Fibroblast of peridontal ligament (primary cell): ENCODE measurements around the gene MACF1.
A peak's percentile ranks its signal among the peaks of the same experiment; 100 is the strongest.
"Not testable (repeated sequence)": the region's sequence is repeated elsewhere in the genome, so short reads cannot be mapped to it uniquely, and the experiment has no call there.

Experiments
- DNase-seq: peaks from one replicate; pipeline ENCODE4 v3.0.0-alpha.2; 2010; ENCODE audit errors: extremely low read depth

The MACF1 gene, protein sequence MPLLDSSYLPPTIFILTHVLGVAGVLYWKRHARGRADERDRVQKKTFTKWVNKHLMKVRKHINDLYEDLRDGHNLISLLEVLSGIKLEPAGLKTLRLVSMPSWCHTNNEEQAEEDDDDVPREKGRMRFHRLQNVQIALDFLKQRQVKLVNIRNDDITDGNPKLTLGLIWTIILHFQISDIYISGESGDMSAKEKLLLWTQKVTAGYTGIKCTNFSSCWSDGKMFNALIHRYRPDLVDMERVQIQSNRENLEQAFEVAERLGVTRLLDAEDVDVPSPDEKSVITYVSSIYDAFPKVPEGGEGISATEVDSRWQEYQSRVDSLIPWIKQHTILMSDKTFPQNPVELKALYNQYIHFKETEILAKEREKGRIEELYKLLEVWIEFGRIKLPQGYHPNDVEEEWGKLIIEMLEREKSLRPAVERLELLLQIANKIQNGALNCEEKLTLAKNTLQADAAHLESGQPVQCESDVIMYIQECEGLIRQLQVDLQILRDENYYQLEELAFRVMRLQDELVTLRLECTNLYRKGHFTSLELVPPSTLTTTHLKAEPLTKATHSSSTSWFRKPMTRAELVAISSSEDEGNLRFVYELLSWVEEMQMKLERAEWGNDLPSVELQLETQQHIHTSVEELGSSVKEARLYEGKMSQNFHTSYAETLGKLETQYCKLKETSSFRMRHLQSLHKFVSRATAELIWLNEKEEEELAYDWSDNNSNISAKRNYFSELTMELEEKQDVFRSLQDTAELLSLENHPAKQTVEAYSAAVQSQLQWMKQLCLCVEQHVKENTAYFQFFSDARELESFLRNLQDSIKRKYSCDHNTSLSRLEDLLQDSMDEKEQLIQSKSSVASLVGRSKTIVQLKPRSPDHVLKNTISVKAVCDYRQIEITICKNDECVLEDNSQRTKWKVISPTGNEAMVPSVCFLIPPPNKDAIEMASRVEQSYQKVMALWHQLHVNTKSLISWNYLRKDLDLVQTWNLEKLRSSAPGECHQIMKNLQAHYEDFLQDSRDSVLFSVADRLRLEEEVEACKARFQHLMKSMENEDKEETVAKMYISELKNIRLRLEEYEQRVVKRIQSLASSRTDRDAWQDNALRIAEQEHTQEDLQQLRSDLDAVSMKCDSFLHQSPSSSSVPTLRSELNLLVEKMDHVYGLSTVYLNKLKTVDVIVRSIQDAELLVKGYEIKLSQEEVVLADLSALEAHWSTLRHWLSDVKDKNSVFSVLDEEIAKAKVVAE (N-terminal part only)

DNA sequence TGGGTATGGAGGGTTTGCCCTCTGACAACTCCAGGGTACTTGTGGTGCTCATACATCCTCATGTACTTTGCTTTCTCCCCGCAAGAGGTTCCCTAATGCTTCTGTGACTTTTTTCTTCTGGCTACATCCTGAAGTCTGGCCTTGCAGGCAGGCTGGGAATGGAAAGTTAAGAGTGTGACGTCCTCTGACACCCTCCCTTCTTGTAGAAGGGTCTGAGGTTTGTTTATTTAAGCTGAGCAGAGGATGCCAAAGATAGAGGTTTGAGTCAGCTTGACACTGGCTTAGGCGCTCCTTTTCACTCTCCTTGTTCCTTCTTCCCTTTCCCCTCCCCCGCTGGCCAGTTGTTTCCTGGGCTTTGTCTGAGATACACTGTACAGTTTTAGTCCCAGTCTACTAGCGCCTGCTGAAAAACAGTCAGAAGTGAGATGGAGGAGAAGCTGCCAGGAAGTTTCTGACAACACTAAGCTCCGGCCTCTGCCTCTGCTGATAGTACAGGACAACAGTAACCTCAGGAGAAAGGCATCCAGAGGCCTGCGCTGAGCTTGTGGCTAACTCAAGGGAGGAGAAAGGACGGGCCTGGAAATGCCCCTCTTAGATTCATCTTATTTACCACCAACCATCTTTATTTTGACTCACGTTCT is at the start of gene MACF1:
MACF1 (plus strand) TSS at position 255 of the 641 bp plus-strand sequence; CDS start at position 583, 328 bp downstream.
- peak; percentile 94 for DNase-seq

DNA sequence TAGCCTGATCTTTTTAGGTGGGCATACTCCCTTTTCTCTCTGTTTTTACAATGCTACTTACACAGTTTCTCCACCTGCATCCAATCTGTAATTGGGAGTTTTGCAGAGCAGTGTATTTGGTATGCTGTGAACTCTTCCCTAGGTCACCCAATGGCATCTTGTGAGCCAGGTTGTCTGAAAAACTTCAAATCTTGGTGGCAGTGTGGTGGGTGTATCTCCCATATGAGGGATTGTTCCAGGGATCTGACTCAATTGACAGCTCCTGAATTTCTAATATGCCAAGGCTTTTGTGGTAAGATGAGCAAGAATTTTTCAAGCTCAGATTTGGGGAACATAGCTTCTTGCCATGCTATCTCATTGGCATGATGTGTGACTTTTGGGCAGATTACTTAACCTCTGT is 47.2 kb upstream of the MACF1 start:
- no peak for DNase-seq

DNA sequence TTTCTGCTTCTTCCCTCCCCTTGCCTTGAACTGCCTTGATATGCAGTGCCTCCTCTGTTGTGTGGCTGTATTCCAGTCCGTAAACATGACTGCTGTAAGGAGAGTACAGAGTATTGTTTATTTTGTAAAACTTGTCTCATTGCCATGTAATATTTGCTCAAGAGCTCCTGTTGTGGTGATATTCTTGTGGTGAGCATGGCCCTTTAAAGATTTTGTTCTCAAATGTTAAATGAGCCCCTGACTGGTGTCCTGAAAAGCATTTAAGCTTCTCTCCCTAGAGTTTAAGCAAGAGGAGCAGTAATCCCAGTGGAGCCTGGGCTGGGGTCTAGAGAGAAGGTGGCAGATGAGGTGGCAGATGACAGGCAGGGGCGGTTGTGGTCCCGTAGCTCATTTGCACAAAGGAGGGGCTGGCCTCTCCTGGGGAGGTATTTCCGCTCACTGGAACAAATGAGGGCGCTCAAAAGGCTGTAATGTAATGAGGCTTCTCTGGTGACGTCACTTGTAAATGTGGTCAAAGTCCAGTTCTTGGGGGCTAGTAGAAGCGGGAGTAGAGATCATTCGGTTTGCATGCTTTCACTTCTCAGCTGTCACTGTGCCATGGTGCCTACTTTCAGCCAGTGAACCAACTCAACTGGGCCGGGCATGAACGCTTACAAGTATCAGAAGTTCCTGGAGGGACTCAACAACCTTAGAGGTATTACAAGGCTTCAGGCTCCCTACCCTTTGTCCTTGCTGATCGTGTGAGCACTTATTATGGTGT is 46.0 kb upstream of the MACF1 start:
- peak; percentile 72 for DNase-seq

DNA sequence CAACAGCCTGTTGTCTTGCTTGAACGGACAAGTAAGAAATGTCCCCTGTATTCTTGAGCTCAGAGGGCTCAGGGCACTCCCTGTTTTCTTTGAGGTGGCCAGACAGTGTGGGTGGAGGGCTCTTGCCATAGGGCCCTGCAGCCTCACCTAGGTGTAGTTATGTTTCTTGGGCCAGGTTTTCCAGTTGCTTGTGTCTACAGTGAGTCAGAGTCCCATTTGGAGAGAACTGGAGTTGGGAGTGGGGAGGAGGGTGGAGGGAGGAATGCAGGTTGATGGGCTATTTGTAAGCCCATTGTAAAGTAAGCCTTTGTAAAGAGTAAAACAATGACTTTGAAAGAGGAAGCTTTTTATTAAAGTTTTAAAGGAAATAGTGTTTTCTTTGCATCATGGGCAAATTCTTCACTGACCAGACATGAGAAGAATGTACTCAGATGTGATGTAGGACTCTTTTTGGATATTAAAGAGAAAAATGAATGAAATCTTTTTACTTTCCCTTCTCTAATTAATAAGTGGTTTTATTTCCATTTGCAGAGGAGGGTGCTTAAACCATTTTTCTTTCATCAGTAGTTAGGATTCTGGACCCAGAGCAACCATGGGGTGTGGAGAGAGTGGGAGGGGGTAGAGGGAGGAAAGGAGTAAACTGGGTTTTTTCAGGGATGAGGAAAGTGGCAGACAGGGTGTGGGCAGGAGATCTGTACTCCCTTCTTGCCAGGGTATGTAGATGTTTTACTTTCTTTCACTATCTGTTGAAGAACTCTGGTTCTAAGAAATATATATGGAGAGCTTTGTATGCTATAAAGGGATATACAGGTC is 45.1 kb upstream of the MACF1 start:
- no peak for DNase-seq

DNA sequence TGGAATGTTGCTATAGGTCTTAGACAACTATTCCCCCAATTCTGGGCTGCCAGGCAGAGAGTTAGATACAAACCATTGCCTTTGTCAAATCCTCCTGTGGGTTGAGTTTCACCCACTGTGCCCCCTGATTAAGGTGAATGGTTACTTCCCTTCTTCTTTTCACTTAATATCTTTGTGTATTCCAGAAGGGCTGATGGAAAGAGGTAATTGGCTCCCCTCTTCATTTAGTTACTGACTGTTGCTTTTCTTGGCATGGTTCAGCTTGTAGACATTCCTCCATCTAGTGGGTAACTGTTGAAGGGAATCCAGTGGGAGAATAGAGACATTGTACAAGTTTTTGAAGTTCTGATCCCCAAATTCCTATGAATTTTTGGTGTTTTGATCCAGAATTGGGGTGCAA is 43.8 kb upstream of the MACF1 start:
- peak; percentile 46 for DNase-seq

DNA sequence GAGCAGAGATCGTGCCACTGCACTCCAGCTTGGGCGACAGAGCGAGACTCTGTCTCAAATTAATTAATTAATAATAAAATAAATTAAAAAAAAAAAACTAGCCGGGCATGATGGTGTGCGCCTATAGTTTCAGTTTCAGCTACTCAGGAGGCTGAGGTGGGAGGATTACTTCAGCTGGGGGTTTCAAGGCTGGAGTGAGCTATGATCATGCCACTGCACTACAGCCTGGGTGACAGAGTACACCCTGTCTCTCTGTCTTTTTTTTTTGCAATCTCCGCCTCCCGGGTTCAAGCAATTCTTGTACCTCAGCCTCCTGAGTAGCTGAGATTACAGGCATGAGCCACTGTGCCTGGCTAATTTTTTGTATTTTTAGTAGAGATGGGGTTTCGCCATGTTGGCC is 42.7 kb upstream of the MACF1 start:
- DNase-seq = not testable (repeated sequence)

DNA sequence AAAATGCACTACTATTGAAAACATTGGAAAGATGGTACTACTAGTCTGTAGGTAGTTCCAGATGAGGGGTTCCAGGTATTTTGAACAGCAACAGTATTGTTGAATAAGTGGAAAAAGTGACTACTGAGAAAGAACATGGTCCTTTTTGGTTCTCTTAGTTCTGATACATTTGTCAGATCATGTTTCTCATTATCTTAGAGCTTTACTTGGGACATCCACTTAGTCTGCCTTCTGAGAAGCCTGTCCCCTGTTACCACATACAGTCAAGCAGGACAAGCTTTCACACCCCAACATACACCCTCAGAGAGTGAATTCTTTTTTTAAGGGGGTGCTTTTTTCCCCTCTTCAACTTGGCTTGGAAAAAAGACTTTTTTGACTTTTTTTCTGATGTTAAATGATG is 41.0 kb upstream of the MACF1 start:
- DNase-seq = no peak

DNA sequence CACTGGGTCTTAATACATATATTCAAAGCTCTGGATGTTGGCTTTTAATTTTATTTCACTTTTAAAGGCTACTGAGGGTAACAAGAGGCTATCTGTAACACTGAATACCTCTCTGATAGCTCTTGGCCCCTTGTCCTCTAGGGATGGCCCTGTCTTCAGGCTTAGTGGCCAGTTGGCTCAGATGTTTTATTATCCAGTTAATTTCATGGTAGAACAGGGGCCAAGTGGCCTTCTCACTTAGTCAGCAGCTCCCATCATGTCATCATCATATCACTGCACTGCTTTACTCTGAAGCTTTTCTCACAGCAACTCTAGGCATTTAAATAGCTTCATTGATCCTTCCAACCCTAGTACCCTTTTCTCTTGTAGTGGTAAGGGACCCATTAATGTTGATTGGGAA is 40.2 kb upstream of the MACF1 start:
- DNase-seq = no peak

DNA sequence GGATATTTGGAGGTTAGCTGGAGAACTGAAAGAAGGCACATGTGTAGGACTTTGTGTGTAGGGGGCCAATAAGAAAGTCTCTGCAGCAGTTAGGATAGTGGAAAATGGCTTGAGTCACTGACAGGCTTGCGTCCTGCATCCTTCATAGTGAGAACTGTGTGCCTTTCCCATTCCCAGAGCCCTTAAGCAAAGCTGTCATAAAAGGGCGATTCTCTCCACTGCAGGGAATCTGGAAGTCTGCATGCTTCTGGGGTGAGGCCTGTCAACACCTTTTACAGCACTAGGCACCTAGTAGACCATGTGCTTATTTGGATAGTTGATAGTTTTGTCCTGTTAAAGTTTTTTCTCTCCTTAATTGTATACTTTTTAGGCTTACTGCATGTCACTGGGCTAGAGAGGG is 39.4 kb upstream of the MACF1 start:
- no peak for DNase-seq

DNA sequence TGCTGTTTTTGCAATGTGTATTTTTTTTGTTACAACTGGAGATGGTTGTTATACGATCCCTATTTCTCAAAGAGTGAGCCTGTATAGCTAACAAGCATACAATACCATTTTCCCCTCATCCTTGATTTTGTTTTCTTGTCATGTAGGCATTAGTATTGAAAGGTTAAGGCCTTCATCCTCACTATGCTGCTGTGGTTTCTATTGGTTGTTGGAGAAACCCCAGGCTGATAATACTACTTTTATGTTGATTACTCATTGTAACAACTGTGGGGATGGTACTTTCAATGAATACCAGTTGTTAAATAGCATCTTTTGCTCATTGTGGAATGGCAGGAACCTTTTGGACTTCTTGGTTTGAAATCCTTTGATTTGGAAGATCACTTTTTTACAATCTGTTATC is 39.0 kb upstream of the MACF1 start:
- DNase-seq = no peak

DNA sequence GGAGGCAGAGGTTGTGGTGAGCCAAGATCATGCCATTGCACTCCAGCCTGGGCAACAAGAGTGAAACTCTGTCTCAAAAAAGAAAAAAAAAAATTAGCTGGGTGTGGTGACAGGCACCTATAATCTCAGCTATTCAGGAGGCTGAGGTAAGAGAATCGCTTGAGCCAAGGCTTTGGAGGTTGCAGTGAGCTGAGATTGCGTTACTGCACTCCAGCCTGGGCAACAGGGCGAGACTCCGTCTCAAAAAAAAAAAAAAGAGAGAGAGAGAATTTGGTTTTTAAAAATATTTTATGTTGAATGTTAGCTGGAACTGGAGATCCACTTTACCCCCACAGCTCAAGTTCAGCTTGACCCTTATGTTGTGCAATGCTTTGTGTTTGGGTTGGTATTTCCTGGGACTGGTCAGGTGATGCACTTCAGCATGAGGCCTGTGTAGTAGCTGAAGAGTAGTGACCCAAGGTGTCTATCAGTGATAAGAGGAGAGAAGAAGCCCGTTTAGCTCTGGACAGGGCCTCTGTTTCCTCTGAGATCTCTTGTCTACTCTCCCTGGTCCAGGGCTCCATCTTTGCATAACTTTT is 36.8 kb upstream of the MACF1 start:
- DNase-seq = peak; percentile 38

DNA sequence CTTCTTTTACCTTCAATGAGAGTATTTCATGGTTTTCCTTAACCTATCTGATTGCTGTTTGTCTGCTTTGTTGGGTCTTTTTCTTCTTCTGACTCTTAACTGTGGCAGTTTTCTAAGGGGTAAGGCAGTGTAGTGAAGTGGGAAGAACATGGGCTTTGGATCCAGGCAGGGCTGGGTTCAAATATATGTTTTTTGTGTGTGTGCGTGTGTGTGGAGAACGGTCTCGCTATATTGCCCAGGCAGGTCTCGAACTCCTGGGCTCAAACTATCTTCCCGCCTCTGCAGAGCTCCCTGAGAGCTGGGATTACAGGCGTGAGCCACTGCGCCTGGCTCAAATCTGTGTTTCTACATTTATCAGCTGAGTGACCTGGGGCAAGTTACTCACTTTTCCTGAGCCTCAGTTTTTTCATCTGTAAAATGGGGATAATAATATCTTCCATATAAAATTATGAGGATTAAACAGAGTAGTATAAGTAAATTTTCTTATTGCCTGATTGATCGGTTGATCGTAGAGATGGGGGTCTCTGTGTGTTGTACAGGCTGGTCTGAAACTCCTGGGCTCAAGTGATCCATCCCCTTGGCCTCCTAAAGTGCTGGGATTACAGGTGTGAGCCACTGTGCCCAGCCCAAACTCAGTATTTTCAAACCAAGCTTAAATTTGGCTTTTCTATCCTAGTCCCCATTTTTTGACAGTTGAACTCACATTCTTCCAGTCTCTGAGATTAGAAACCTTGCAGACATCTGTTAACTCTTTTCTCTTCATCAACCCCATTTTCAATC is 36.0 kb upstream of the MACF1 start:
- no peak for DNase-seq

DNA sequence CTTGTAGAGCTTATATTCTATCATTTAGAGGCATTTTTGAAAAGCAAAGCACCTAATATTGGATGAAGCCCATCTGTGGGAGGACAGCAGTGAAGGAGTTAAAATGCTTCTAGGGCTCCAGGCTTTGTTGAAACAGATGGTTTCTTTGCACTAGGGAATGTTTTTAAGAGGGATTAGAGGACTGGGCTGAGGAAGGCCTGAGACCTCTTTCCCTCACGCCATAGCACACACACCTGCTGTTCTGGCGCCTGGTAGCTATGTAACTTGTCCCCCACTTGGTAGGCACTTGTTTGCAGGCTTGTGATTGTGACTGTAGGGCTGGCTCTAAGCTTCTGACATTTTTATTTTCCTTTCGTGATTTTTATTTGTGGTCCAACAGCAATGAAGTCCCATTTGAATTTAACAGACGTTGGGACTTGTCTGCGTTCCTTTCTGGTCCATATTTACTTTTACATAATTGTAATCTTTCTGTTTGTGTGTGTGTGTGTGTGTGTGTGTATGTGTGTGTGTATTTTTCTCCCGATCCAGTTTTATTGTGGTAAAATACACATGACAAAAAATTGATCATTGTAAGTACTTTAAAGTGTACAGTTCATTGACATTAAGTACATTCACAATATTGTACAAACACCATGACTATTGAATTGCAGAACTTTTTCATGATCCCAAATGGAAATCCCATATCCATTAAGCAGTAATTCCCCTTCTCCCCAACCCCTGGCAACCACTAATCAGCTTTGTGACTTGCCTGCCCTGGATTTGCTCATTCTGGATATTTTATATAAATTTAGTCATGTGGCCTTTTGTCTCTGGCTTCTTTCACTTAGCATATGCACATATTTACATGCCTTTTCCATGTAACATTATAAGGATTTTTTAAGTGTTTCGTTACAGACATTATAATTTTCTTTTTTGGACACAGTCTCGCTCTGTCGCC is 33.5 kb upstream of the MACF1 start:
- no peak for DNase-seq

DNA sequence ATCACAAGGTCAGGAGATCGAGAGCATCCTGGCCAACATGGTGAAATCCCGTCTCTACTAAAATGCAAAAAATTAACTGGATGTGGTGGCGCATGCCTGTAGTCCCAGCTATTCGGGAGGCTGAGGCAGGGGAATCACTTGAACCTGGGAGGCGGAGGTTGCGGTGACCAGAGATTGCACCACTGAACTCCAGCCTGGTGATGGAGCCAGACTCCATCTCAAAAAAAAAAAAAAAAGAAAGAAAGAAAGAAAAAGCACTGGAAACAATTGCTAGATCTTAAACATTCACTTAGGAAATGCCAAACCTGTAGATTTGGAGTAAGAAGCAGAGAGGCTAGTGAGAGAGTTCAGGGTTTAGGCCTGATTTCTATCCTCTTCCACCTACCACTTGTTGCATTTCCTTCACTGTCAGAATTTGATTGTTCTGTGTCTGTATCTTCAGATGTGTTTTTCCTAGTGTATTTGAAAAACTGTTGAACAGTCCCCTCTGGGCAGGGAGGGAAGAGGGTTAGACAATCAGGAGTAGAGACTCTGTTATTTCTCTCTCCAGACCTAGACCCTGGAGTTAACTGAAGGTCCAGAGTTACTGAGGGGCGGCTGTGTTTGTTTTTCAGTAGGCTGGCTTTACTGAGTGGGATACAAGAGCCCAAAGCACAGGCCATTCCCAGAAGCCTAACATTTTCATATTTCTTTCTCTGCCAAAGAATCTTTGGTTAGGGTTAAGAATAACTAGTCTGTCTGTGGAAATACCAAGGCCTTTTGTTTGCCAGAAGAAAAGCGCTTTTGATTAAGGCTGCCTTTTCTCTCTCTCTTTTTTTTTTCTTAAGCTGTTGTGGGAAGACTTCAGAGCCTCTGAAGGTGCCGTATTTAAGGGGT is 31.1 kb upstream of the MACF1 start:
- DNase-seq = peak; percentile 77

DNA sequence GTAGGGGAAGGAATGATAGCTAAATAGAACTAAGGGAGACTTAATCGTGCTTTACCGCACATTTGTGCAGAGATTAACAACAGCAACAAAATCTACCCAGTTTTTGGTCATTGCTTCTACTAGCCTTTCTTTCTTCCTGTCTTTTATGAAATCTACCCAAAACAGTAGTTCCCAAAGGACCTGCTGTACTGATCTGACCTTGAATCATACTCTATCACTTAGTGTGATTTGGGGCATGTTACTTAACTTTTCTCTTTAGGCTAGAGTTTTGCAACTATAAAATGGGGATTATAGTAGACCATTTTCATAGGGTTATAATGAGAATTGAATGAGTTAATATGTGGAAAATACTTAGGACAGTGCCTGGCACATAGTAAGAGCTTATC is 30.5 kb upstream of the MACF1 start:
- peak; percentile 77 for DNase-seq

DNA sequence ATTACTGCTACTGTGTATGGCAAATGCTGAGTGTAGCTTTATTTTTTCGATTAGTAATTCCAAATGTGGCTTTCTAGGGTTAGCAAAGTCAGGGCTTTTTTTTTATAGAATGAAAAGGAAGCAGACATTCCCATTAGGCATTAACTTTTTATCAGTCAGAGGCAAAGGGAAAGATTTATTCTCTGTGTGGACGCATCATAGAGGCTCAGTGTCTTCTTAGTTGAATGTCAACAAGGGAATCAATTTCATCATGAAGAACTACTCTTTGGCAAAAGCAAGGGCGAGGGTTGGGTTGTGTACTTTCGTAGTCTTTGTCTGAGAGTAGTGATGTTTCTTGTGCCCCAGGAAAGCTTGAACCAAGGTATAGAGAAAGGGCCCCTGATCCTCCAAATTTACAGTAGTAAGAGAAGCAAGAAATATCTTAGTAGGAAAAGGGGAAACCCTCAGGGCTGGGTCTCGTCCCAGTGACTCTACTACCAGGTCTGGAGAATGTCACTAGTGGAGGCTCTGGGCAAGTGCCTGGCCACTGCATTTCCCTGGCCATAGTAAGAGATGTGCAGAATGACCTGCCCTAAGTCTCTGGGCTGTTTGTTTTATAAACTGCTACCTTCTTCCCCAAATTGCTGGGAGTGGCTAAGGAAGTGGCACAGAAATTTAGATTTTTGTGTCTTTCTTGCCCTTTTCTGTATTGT is 30.0 kb upstream of the MACF1 start:
- no peak for DNase-seq
